Esophagus squamous epithelium (tissue), 5 donors: ENCODE data around the gene ST6GALNAC3. TPM values are rescaled to one million over a fixed set of nuclear protein-coding genes. Genes with fewer than 3 reads are reported as not detected.

Source experiments
- DNase-seq: peaks from one replicate; lab custom pipeline; 2025; lab: John Stamatoyannopoulos, UW
- H3K27ac ChIP-seq, 4 donors: fragments of 200-600 bp; sonication (generic); one replicate each; pipeline ENCODE4 v1.5.1; 2016 to 2019; ENCODE audit warnings: mild to moderate bottlenecking in 1 of 4
- H3K27me3 ChIP-seq, 4 donors: fragments of 200-600 bp; sonication (generic); 1 replicate in 3 of 4; 2 replicates in 1 of 4; pipeline versions ENCODE4 v1.5.1 to v1.6.0; 2017 to 2021; ENCODE audit warnings: antibody characterized with exemption in 1 of 4
- H3K36me3 ChIP-seq, 3 donors: fragments of 200-600 bp; sonication (generic); one replicate each; pipeline ENCODE4 v1.5.1; 2016 to 2019
- H3K4me1 ChIP-seq, 3 donors: fragments of 200-600 bp; sonication (generic); one replicate each; pipeline ENCODE4 v1.5.1; 2017 to 2019
- H3K4me3 ChIP-seq, 4 donors: fragments of 200-600 bp; sonication (generic); 1 replicate in 3 of 4; 2 replicates in 1 of 4; pipeline ENCODE4 v1.5.1; 2016 to 2019; ENCODE audit warnings: mild to moderate bottlenecking in 2 of 4, moderate library complexity in 1 of 4
- H3K9me3 ChIP-seq, 3 donors: fragments of 200-600 bp; sonication (generic); one replicate each; pipeline ENCODE4 v1.5.1; 2016 to 2019
- POLR2A ChIP-seq, 4 donors: fragments of 450-650 bp; IDR thresholded peaks; one replicate each; pipeline ENCODE4 v1.6.1; 2017; ENCODE audit warnings: antibody characterized with exemption in 4 of 4, mild to moderate bottlenecking in 4 of 4, moderate library complexity in 3 of 4
- WGBS, 2 donors: methylation state at CpG; one replicate each; pipeline ENCODE4 v1.1.5; 2018; 5-methylcytosine and 5-hydroxymethylcytosine counted together
- intact Hi-C: fragments of 100-400 bp; cut with DNase I; formaldehyde crosslinking; loops from one replicate; pipeline ENCODE4 v1.15.0; 2022
- total RNA-seq, 4 donors: library from RNA; depleted of rRNA; stranded (reverse); fragments of >200 nt; gene quantifications; one replicate each; pipeline ENCODE4 v1.1.0, GENCODE V29; 2016
- TF ChIP-seq, protein P1 (sequence below), 6 experiments: fragments of 450-650 bp in 4 of 6; fragments of 200-600 bp in 2 of 6; sonication (generic) in 2 of 6; IDR thresholded peaks; one replicate each; pipeline ENCODE4 v1.5.1; 2016 to 2019; ENCODE audit warnings: antibody characterized with exemption in 6 of 6, mild to moderate bottlenecking in 4 of 6, moderate library complexity in 4 of 6
- donor health status: DM: yes; HTN: yes; CAD: no.

ST6GALNAC3 gene
- total RNA-seq, 4 donors from 2014 or later = 0.27 to 4.3 (median 2.2) TPM

DNA sequence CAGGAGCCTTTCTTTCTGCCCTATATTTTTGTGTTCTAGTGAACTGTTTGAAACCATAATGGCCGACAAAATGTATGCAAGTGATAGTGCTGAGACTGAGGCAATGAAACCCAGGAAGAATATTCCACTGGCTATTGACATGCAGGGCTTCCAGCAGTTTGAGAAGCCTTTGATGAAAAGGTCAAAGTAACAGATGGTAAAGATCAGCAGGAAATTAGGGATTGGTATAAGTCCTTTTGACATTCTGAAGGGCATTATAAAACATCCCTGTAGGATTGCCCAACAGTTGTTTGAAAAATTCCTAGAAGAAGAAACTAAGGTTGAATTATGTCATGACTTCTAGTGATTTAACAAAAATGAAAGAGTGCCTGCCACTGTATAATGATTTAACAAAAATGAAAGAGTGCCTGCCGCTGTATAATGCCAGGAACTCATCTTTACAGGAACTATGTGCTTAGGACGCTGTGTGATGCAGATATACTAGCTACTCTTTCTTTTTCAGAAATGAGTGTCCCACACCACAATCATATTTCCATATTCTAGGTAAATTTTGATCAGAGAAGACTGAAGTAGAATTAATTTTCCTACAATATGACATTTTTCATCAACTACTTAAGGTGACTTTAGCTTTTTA lies 508.8 kb downstream of the ST6GALNAC3 start:
- Histone ChIP-seq H3K4me1 (no peaks in the 10 kb centered on the region), H3K4me3 (no peak overlapping the region), H3K9me3 (no peaks in the 10 kb centered on the region), H3K27ac (no peak overlapping the region), H3K27me3 (no peaks in the 10 kb centered on the region), H3K36me3 (no peaks in the 10 kb centered on the region)
- DNase-seq = no peak
- intact Hi-C loops = no loop called here
- TF ChIP-seq POLR2A (IDR thresholded peaks at IDR 0.05) = no peak
- TF ChIP-seq, protein P1, sequence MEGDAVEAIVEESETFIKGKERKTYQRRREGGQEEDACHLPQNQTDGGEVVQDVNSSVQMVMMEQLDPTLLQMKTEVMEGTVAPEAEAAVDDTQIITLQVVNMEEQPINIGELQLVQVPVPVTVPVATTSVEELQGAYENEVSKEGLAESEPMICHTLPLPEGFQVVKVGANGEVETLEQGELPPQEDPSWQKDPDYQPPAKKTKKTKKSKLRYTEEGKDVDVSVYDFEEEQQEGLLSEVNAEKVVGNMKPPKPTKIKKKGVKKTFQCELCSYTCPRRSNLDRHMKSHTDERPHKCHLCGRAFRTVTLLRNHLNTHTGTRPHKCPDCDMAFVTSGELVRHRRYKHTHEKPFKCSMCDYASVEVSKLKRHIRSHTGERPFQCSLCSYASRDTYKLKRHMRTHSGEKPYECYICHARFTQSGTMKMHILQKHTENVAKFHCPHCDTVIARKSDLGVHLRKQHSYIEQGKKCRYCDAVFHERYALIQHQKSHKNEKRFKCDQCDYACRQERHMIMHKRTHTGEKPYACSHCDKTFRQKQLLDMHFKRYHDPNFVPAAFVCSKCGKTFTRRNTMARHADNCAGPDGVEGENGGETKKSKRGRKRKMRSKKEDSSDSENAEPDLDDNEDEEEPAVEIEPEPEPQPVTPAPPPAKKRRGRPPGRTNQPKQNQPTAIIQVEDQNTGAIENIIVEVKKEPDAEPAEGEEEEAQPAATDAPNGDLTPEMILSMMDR (IDR thresholded peaks at IDR 0.05) = no peak
- 56 to 81% methylated on average over 3 of the region's 3 CpGs for WGBS, 2 donors

- Histone ChIP-seq H3K4me3 (no peak overlapping the region), H3K27me3 (no peaks in the 10 kb centered on the region), H3K9me3 (no peaks in the 10 kb centered on the region), H3K36me3 (no peaks in the 10 kb centered on the region), H3K27ac (no peak overlapping the region), H3K4me1 (no peaks in the 10 kb centered on the region)
- no peak for DNase-seq
- WGBS, 2 donors = 78 to 86% methylated on average over 1 of the region's 1 CpG
- intact Hi-C loops = no loop called here
- TF ChIP-seq, protein P1 (IDR thresholded peaks at IDR 0.05) = no peak
- TF ChIP-seq POLR2A (IDR thresholded peaks at IDR 0.05) = no peak
Observed at GRCh38 chr1:76583875-76584477, 509.4 kb downstream of the ST6GALNAC3 start.

DNA sequence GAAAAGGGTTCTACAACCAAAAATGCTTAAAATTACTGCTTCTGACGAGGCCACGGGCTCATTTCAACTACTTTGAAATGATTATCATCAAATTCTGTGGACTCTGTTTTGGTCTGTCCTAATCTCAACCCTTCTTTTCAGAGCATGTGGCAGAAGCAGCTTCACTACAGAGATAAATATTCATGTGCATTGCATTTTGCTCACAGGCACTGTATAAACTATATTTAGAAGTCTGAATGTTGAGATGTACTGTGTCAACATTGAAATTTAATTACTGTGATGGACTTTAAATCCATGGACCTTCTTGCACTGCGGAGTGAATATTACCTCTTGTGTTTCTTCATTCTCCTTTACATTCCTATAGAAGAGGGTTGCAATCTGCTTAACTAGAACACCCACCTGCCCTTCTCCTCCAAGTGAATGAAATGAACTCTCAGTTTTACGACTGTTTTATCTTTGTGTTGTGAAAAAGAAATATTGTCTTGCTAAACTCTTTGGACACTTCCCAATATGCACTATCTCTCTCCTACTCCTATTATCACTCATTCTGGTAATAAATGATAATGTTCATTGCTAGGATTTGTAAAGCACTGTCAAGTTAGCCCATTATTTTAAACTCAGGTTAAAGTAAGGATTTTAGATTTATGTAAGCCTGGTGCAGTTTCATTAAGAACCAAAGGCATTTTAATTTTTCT lies 511.6 kb downstream of the ST6GALNAC3 start:
- no peak for TF ChIP-seq POLR2A (IDR thresholded peaks at IDR 0.05)
- TF ChIP-seq, protein P1 (IDR thresholded peaks at IDR 0.05) = no peak
- Histone ChIP-seq H3K36me3 (no peaks in the 10 kb centered on the region), H3K4me1 (no peaks in the 10 kb centered on the region), H3K27ac (no peak overlapping the region), H3K4me3 (no peak overlapping the region), H3K27me3 (no peaks in the 10 kb centered on the region), H3K9me3 (no peaks in the 10 kb centered on the region)
- DNase-seq = no peak
- WGBS, 2 donors = 64 to 70% methylated on average over 4 of the region's 4 CpGs
- intact Hi-C loops = no loop called here

- Histone ChIP-seq H3K27me3 (no peaks in the 10 kb centered on the region), H3K4me3 (no peak overlapping the region), H3K36me3 (no peaks in the 10 kb centered on the region), H3K9me3 (no peaks in the 10 kb centered on the region), H3K27ac (no peak overlapping the region), H3K4me1 (no peaks in the 10 kb centered on the region)
- TF ChIP-seq, protein P1 (IDR thresholded peaks at IDR 0.05) = no peak
- no peak for TF ChIP-seq POLR2A (IDR thresholded peaks at IDR 0.05)
- WGBS, 2 donors = 65 to 83% methylated on average over 5 to 8 of the region's 9 CpGs
- DNase-seq = no peak
- intact Hi-C loops = no loop called here
Observed at GRCh38 chr1:76587212-76587611, 512.7 kb downstream of the ST6GALNAC3 start.

GRCh38 chr1:76591461-76591860 lies 516.9 kb downstream of the ST6GALNAC3 start:
- 75 to 77% methylated on average over 1 of the region's 1 CpG for whole genome bisulfite sequencing, 2 donors
- no peak for DNase-seq

More at GRCh38 chr1:76591461-76591860, 516.9 kb downstream of the ST6GALNAC3 start:
- Histone ChIP-seq H3K27ac (no peak overlapping the region), H3K27me3 (no peaks in the 10 kb centered on the region), H3K9me3 (no peaks in the 10 kb centered on the region), H3K4me3 (no peak overlapping the region), H3K36me3 (no peaks in the 10 kb centered on the region), H3K4me1 (no peaks in the 10 kb centered on the region)
- no peak for TF ChIP-seq POLR2A (IDR thresholded peaks at IDR 0.05)
- TF ChIP-seq, protein P1 (IDR thresholded peaks at IDR 0.05) = no peak
- intact Hi-C loops = no loop called here
